KMS-11 (cell line): ENCODE measurements around the gene ADAM8.

Source experiments
- H2AFZ ChIP-seq: fragments of 200-600 bp; sonication (generic); 2 replicates; pipeline ENCODE4 v1.6.1; 2016; ENCODE audit warnings: antibody characterized with exemption, mixed run types, low read depth
- H3K27ac ChIP-seq: fragments of 200-600 bp; sonication (generic); 2 replicates; pipeline ENCODE4 v1.6.1; 2016; ENCODE audit warnings: mild to moderate bottlenecking, mixed run types
- H3K27me3 ChIP-seq: fragments of 200-600 bp; sonication (generic); 2 replicates; pipeline ENCODE4 v1.6.1; 2017; ENCODE audit warnings: mild to moderate bottlenecking, low read depth, mixed run types, moderate library complexity; ENCODE audit not compliant: insufficient read depth
- H3K36me3 ChIP-seq: fragments of 200-600 bp; sonication (generic); 2 replicates; pipeline ENCODE4 v1.6.1; 2017; ENCODE audit warnings: mild to moderate bottlenecking, mixed run types; ENCODE audit not compliant: insufficient read depth
- H3K4me1 ChIP-seq: fragments of 200-600 bp; sonication (generic); 2 replicates; pipeline ENCODE4 v1.6.1; 2016; ENCODE audit warnings: mild to moderate bottlenecking, low read depth, mixed run types; ENCODE audit not compliant: poor library complexity, severe bottlenecking
- H3K4me2 ChIP-seq: fragments of 200-600 bp; sonication (generic); 2 replicates; pipeline ENCODE4 v1.7.0; 2016; ENCODE audit warnings: mild to moderate bottlenecking, mixed run types
- H3K4me3 ChIP-seq: fragments of 200-600 bp; sonication (generic); IDR thresholded peaks from 2 replicates; pipeline ENCODE4 v1.6.1; 2017; ENCODE audit warnings: low read depth, low read length, mixed read lengths; ENCODE audit not compliant: insufficient read depth
- H3K79me2 ChIP-seq: fragments of 200-600 bp; sonication (generic); 2 replicates; pipeline ENCODE4 v1.6.1; 2016; ENCODE audit warnings: low read depth, mixed run types; ENCODE audit not compliant: insufficient read depth
- H3K9ac ChIP-seq: fragments of 200-600 bp; sonication (generic); 2 replicates; pipeline ENCODE4 v1.6.1; 2016; ENCODE audit warnings: mild to moderate bottlenecking, mixed run types
- H4K20me1 ChIP-seq: fragments of 200-600 bp; sonication (generic); 2 replicates; pipeline ENCODE4 v1.6.1; 2016; ENCODE audit warnings: mild to moderate bottlenecking, mixed run types; ENCODE audit not compliant: insufficient read depth
- CTCF ChIP-seq: fragments of 200-600 bp; sonication (generic); conservative IDR thresholded peaks from 2 replicates; pipeline ENCODE4 v1.6.1; 2017; ENCODE audit warnings: low read depth, mild to moderate bottlenecking, antibody characterized with exemption, low read length, moderate library complexity, mixed read lengths

ADAM8 gene

DNA sequence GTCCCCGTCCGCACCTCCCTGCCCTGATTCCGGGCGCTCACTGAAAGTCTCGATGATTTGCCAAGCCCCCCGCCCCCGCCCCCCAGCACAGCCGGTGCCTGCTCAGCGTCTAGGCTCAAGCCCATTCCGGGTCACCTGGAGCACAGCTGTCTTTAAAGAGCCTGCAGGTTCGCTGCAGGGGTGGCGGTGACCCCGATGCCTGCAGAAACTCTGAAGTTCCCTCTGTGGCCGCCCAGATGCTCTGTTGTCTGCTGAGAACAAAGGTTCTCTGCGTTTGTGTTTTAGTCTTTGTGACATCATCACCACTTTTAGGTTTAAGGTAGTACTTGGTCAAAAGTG is 38.2 kb downstream of the ADAM8 start:
- Histone ChIP-seq H2AFZ (no peak overlapping the region), H3K27me3 (peaks cover 55% of the 10 kb centered on the region; the same call in 1 of the 2 replicates), H3K4me3 (no peak overlapping the region), H3K9ac (no peak overlapping the region), H4K20me1 (no peaks in the 10 kb centered on the region), H3K27ac (no peak overlapping the region), H3K4me1 (no peaks in the 10 kb centered on the region), H3K79me2 (no peaks in the 10 kb centered on the region), H3K4me2 (no peak overlapping the region), H3K36me3 (no peaks in the 10 kb centered on the region)
- no peak for TF ChIP-seq CTCF

GRCh38 chr10:133237588-133238465 is 38.8 kb downstream of the ADAM8 start, which contains the start of gene VENTX:
TSS of gene VENTX (plus strand) at chr10:133237855. CDS start at chr10:133237915, 60 bp downstream.
- Histone ChIP-seq H3K4me2 (no peak within 1 kb of the TSS), H3K4me1 (no peaks in the 10 kb centered on the region), H3K4me3 (no peak within 1 kb of the TSS), H3K79me2 (no peaks in the 10 kb centered on the region), H2AFZ (no peak within 1 kb of the TSS), H3K27ac (no peak within 1 kb of the TSS), H4K20me1 (no peaks in the 10 kb centered on the region), H3K27me3 (peaks cover 57% of the 10 kb centered on the region; the same call in 1 of the 2 replicates), H3K36me3 (no peaks in the 10 kb centered on the region), H3K9ac (no peak within 1 kb of the TSS)
- no peak for TF ChIP-seq CTCF

- Histone ChIP-seq H3K4me1 (no peaks in the 10 kb centered on the region), H3K27ac (no peak overlapping the region), H3K27me3 (peaks cover 59% of the 10 kb centered on the region; the same call in 1 of the 2 replicates), H3K4me2 (no peak overlapping the region), H3K79me2 (no peaks in the 10 kb centered on the region), H3K9ac (no peak overlapping the region), H4K20me1 (no peaks in the 10 kb centered on the region), H2AFZ (no peak overlapping the region), H3K4me3 (no peak overlapping the region), H3K36me3 (no peaks in the 10 kb centered on the region)
- TF ChIP-seq CTCF, result no peak
Observed at GRCh38 chr10:133237241-133237587, 39.5 kb downstream of the ADAM8 start.

GRCh38 chr10:133236401-133237240 is 40.0 kb downstream of the ADAM8 start:
- H2AFZ ChIP-seq, result no peak overlapping the region
- H3K79me2 ChIP-seq, result no peaks in the 10 kb centered on the region
- H3K9ac ChIP-seq, result no peak overlapping the region
- H3K4me1 ChIP-seq, result no peaks in the 10 kb centered on the region
- no peak overlapping the region for H3K27ac ChIP-seq
- no peak overlapping the region for H3K4me3 ChIP-seq
- H3K4me2 ChIP-seq, result no peak overlapping the region
- peaks cover 58% of the 10 kb centered on the region; the same call in 1 of the 2 replicates for H3K27me3 ChIP-seq
- no peaks in the 10 kb centered on the region for H3K36me3 ChIP-seq
- TF ChIP-seq CTCF, result no peak
- H4K20me1 ChIP-seq, result no peaks in the 10 kb centered on the region
